AG20443 (cell line): ENCODE results near the gene TEAD3.
"Not testable (repeated sequence)": the region's sequence is repeated elsewhere in the genome, so short reads cannot be mapped to it uniquely, and the experiment has no call there.

Experiments
- DNase-seq: peaks from one replicate; pipeline ENCODE4 v3.0.0; 2012; ENCODE audit warnings: low spot score, mixed read lengths

Gene TEAD3

GRCh38 chr6:35496841-35497570, at the start of gene TEAD3:
Gene TEAD3 (minus strand): TSS chr6:35497079.
- peak; percentile 96 for DNase-seq

DNA sequence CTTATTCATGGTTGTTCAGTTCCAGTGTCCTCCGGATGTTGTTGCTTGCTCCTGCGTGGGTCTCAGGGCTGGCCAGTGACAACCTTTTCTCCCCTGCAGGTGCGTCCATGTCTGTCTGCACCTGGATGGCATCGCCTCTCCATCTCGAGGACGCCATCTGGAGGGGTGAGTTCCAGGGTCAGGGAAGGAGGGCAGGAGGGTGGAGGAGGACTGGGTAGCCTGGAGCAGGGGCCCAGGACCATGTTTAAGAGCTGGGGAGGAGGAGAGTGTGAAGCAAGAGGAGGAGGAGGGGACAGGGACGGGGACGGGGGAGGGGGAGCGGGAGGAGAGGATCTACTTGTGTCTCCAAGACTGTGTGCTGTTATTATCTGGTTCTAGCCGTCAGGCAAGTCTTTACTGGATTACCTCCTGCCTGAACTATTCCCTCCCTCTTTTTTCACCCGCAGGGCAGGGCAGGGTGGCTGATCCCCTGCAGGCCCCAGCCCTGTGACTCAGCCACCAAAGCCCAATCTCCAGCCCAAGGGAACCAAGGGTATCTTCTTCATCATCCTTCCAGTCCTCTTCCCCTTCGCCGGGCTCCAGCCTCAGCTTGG, 48.0 kb upstream of the TEAD3 start:
- no peak for DNase-seq

- DNase-seq = no peak
These were observed 46.7 kb upstream of the TEAD3 start for GRCh38 chr6:35543459-35544193.

- no peak for DNase-seq
These were observed 45.0 kb upstream of the TEAD3 start for GRCh38 chr6:35541836-35542235.

DNA sequence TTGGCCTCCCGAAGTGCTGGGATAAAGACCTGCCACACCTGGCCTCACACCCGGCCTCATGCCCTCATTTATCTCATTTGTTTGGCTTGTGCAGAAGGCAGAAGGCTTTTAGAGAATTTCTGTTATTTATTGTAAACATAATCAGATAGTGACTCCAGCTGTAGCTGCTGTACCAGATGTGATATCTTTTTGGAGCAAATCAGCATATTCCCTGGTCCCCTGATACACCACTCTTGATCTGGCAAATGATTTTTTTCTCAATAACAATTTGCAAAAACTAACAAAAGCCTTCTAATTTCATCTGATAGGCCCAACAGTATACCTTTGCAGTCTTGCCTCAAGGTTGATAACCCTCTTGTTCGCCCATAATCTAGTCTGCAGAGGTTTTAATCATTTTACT, 42.3 kb upstream of the TEAD3 start:
- no peak for DNase-seq

DNA sequence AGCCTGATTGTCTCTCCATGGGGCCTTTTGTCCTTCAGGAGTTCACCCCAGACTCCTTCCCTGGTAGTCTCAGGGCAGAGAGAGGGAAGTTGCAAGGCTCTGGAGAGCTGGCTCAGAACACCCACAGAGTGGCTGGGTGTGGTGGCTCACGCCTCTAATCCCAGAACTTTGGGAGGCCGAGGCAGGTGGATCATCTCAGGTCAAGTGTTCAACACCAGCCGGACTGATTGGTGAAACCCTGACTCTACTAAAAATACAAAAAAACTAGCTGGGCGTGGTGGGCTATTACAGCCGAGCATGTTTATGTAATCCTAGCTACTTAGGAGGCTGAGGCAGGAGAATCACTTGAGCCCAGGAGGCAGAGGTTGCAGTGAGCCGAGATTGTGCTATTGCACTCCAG, 39.0 kb upstream of the TEAD3 start:
- DNase-seq = not testable (repeated sequence)

DNA sequence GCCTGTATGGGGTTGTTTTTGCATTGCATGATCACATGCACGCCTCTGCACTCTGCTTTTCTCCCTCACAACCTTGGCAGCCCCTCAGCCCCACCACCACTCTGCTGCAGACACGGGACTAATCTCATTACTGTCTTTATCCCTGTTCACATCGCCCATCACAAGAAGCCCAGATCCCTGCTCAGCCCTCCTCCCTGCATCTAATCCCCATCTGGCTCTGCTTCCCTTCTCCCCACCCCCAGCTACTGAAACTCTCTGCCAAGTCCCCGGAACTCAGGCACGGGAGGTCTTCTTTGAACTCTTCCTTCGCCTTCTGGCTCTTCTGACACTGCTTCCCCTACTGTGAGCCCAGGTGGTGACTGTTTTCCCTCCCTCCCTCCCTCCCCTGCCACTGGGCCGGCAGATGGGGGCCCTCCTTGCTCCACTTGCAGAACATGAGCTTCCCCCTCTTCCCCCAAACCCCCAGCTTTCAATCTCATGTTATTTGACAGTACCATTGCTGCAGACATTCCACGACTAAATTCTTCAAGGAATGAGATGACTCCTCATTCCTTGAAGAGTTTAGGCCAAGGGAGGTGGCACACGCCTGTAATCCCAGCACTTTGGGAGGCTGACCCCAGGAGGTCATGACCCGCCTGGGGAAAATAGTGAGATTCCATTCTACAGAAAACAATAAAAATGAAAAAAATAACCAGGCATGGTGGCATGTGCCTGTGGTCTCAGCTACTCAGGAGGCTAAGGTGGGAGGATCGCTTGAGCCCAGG, 37.7 kb upstream of the TEAD3 start:
- no peak for DNase-seq

DNA sequence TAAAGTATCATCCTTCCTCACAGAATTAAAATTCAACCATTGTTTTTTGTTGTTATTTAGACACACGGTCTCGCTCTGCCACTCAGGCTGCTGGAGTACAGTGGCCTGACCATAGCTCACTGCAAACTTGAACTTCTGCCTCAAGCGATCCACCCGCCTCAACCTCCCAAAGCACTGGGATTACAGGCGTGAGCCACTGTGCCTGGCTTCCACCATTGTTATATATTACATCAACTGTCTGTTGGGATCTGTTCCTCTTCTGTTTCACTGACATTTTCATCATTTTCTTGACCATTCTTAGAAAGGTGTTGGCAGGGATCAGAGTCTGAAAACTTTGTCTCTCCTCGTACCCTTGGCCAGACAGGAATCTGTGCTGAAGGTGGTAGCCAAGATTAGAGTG, 37.1 kb upstream of the TEAD3 start:
- no peak for DNase-seq

GRCh38 chr6:35532126-35532525, 35.2 kb upstream of the TEAD3 start:
- DNase-seq = no peak

DNA sequence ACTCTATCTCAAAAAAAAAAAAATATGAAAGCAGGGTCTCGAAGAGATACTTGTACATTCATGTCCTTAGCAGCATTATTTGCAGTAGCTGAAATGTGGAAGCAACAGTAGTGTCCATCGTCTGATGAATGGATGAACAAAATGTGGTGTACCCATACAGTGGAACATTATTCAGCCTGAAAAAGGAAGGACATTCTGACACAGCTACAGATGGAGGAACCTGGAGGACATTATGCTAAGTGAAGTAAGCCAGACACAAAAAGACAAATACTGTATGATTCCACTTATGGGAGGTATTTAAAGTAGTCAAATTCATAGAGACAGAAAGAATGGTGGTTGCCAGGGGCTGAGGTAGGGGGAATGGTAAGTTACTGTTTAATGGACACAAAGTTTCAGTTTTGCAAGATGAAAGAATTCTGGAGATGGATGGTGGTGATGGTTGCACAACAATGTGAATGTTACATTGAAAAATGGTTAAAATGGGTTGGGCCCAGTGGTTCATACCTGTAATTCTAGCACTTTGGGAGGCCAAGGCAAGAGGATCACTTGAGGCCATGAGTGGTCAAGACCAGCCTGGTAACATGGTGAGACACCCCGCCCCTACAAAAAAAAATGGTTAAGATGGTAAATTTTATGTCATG, 27.6 kb upstream of the TEAD3 start:
- DNase-seq = no peak

DNA sequence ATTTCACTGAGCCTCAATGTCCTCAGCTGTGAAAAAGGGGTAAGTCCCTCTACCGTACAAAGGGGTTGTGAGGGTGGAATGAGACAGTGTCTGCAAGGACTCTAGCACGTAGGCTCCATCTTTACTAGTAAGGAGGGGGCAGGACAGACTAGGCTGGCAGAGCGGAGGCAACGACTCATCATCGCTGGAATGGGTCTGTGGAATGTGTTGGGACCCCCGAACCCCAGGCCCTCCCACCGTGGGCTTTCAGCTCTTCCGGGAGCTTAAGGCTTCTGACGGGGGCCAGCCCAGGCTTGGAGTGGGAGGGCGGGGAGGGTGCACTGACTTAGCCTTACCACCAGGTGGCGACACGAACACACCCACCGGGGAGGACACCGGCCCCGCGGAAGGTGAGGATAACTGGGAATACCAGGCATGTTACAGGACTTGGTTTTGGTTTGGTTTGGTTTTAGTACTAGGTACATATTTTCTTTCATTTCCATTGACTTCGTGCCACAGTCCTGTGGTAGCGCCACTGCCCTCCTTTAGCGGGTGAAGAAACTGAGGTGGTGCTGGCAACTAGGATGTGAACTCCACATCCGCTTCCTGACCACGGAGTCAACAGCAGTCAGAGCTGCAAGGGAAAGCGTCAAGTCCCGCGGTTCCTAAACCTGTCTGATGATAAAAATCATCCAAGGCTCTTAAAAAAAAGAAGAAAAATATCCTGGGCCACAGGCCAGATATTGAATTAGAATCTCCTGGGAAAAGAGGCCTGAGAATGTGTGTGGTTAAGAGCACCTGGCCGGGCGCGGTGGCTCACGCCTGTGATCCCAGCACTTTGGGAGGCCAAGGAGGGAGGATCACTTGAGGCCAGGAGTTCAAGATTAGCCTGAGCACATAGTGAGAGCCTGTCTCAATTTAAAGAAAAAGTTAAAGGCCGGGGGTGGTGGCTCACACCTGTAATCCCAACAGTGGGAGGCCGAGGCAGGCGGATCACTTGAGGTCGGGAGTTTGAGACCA, 26.1 kb upstream of the TEAD3 start:
- peak; percentile 93 for DNase-seq

DNA sequence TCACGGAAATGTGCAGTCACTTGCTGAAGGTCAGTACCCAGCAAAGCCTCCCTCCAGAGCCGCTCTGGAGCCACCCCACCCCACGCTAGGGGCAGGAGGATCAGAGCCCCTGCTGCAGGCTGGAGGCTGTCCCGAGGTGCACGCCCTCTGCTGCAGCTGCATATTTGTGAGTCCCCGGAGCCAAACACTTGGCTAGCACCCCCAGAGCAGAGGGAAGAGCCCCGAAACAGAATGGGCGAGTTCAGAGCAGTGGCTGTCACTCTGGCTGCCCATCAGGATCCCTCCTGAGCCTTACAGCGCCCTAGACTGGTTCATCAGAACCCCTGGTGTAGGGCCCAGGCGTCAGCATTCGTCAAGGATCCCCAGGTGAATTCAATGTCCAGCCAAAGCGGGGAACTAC, 25.3 kb upstream of the TEAD3 start:
- no peak for DNase-seq

GRCh38 chr6:35521235-35521634, 24.4 kb upstream of the TEAD3 start:
- no peak for DNase-seq

- DNase-seq = no peak
These were observed 22.6 kb upstream of the TEAD3 start for GRCh38 chr6:35519313-35520015.

- DNase-seq = no peak
These were observed 21.9 kb upstream of the TEAD3 start for GRCh38 chr6:35518566-35519312.

- DNase-seq = not testable (repeated sequence)
These were observed 21.1 kb upstream of the TEAD3 start for GRCh38 chr6:35517978-35518377.

DNA sequence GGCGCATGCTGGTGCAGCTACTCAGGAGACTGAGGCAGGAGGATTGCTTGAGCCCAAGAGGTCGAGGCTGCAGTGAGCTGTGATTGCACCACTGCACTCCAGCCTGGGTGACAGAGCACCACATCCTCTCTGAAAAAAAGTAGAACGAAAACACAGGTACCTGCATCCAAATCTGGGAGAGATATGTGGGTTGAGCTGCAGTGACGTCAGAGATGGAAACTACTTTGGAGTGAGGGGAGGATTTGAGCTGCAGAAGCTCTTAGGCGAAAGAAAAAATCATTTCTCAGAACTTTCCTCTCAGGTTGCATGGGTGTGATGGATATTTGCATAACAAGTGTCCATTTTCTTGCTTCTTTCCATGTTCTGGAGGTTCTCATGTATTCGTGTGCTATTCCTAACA, 19.8 kb upstream of the TEAD3 start:
- no peak for DNase-seq

DNA sequence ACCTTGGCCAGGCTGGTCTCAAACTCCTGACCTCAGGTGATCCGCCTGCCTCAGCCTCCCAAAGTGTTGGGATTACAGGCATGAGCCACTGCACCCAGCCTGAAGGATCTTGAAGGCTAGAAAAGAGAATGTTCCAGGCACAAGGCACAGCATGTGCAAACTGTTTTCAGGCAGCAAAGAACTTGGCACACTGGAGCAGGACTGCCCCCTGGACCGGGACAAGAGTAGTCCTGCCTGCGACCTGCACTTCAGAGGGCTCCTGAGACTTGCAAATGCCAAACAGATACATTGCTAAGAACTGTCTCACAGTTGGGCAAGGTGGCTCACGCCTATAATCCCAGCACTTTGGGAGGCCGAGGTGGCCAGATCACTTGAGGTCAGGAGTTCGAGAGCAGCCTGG, 19.1 kb upstream of the TEAD3 start:
- not testable (repeated sequence) for DNase-seq

- no peak for DNase-seq
These were observed 17.7 kb upstream of the TEAD3 start for GRCh38 chr6:35514587-35514986.
